Mesenchymal stem cell (in vitro differentiated cells and primary cell): ENCODE results near the gene KDM4B.
"Not testable (repeated sequence)": the region's sequence is repeated elsewhere in the genome, so short reads cannot be mapped to it uniquely, and the experiment has no call there.

Experiments used
- DNase-seq: peaks from one replicate; pipeline ENCODE4 v3.0.0-alpha.2; 2013
- H2AFZ ChIP-seq: one replicate; pipeline ENCODE4 v1.6.1; 2013; ENCODE audit warnings: low read depth, mild to moderate bottlenecking, control low read depth, inconsistent platforms, low read length, moderate library complexity
- H2AK5ac ChIP-seq: 2 replicates; pipeline ENCODE4 v1.6.1; 2013; ENCODE audit warnings: low read length, moderate library complexity, mild to moderate bottlenecking, inconsistent platforms; ENCODE audit not compliant: severe bottlenecking
- H2BK120ac ChIP-seq: one replicate; pipeline ENCODE4 v1.6.1; 2013; ENCODE audit warnings: low read depth, mild to moderate bottlenecking, inconsistent platforms, low read length, moderate library complexity
- H2BK12ac ChIP-seq, 2 experiments: one replicate each; pipeline ENCODE4 v1.6.1; 2013; ENCODE audit warnings: inconsistent platforms in 2 of 2, low read length in 2 of 2, mild to moderate bottlenecking in 2 of 2, moderate library complexity in 2 of 2, control low read depth in 1 of 2
- H2BK15ac ChIP-seq: one replicate; pipeline ENCODE4 v1.6.1; 2013; ENCODE audit warnings: mild to moderate bottlenecking, low read depth, inconsistent platforms; ENCODE audit not compliant: poor library complexity, severe bottlenecking
- H2BK5ac ChIP-seq: 2 replicates; pipeline ENCODE4 v1.6.1; 2013; ENCODE audit warnings: low read depth, mild to moderate bottlenecking, low read length, control low read depth, inconsistent platforms; ENCODE audit not compliant: poor library complexity, severe bottlenecking
- H3K14ac ChIP-seq, 2 experiments: one replicate each; pipeline ENCODE4 v1.6.1; 2013; ENCODE audit warnings: inconsistent platforms in 2 of 2, low read length in 2 of 2, control low read depth in 1 of 2, mild to moderate bottlenecking in 1 of 2, moderate library complexity in 1 of 2
- H3K18ac ChIP-seq, 2 experiments: one replicate each; pipeline ENCODE4 v1.6.1; 2013; ENCODE audit warnings: inconsistent platforms in 2 of 2, low read length in 2 of 2, control low read depth in 1 of 2, low read depth in 1 of 2, mild to moderate bottlenecking in 1 of 2
- H3K23ac ChIP-seq, 2 experiments: one replicate each; pipeline ENCODE4 v1.6.1; 2013; ENCODE audit warnings: inconsistent platforms in 2 of 2, low read length in 2 of 2, mild to moderate bottlenecking in 2 of 2, moderate library complexity in 2 of 2, control low read depth in 1 of 2
- H3K27ac ChIP-seq: 2 replicates; pipeline ENCODE4 v1.5.1; 2013; ENCODE audit warnings: mild to moderate bottlenecking, moderate library complexity, low read length, control low read depth, inconsistent platforms; ENCODE audit not compliant: poor library complexity, severe bottlenecking
- H3K27me3 ChIP-seq, 2 experiments: 2 replicates each; pipeline versions ENCODE4 v1.6.1 to v1.7.0; 2013; ENCODE audit warnings: low read length in 2 of 2, mild to moderate bottlenecking in 2 of 2, moderate library complexity in 2 of 2, control low read depth in 1 of 2, inconsistent platforms in 1 of 2; ENCODE audit not compliant: control insufficient read depth in 1 of 2, insufficient read depth in 1 of 2
- H3K36me3 ChIP-seq, 2 experiments: 2 replicates each; pipeline versions ENCODE4 v1.6.1 to v1.7.0; 2013; ENCODE audit warnings: low read length in 2 of 2, control low read depth in 1 of 2, inconsistent platforms in 1 of 2, low read depth in 1 of 2, mild to moderate bottlenecking in 1 of 2; ENCODE audit not compliant: insufficient read depth in 2 of 2, control insufficient read depth in 1 of 2
- H3K4ac ChIP-seq, 2 experiments: one replicate each; pipeline ENCODE4 v1.6.1; 2013; ENCODE audit warnings: inconsistent platforms in 2 of 2, low read length in 2 of 2, mild to moderate bottlenecking in 2 of 2, moderate library complexity in 2 of 2, control low read depth in 1 of 2, low read depth in 1 of 2
- H3K4me1 ChIP-seq: 2 replicates; pipeline ENCODE4 v1.6.1; 2013; ENCODE audit warnings: low read depth, low read length, control low read depth; ENCODE audit not compliant: control insufficient read depth, insufficient read depth
- H3K4me2 ChIP-seq: 2 replicates; pipeline ENCODE4 v1.6.1; 2013; ENCODE audit warnings: low read length, mild to moderate bottlenecking, inconsistent platforms; ENCODE audit not compliant: poor library complexity, severe bottlenecking
- H3K4me3 ChIP-seq, 2 experiments: 2 replicates each; pipeline versions ENCODE4 v1.5.1 to v1.7.0; 2013; ENCODE audit warnings: low read length in 2 of 2, mild to moderate bottlenecking in 2 of 2, control low read depth in 1 of 2, low read depth in 1 of 2; ENCODE audit not compliant: insufficient read depth in 1 of 2
- H3K79me1 ChIP-seq: replicated peaks from 2 replicates; pipeline ENCODE4 v1.6.1; 2013; ENCODE audit warnings: mild to moderate bottlenecking, control low read depth, low read length, inconsistent platforms; ENCODE audit not compliant: poor library complexity, severe bottlenecking
- H3K9ac ChIP-seq: 2 replicates; pipeline ENCODE4 v1.7.0; 2013; ENCODE audit warnings: mild to moderate bottlenecking, low read length, moderate library complexity
- H3K9me3 ChIP-seq: 2 replicates; pipeline ENCODE4 v1.7.0; 2013; ENCODE audit warnings: mild to moderate bottlenecking, low read length; ENCODE audit not compliant: control insufficient read depth
- H4K8ac ChIP-seq: one replicate; pipeline ENCODE4 v1.6.1; 2013; ENCODE audit warnings: inconsistent platforms, mild to moderate bottlenecking, low read length, moderate library complexity
- H4K91ac ChIP-seq: one replicate; pipeline ENCODE4 v1.6.1; 2013; ENCODE audit warnings: mild to moderate bottlenecking, low read length, inconsistent platforms
- WGBS: methylation state at CpG from one replicate; pipeline ENCODE4 v1.1.7; 2013; ENCODE audit warnings: mixed read lengths; 5-methylcytosine and 5-hydroxymethylcytosine counted together

Gene KDM4B

GRCh38 chr19:4954320-4955149 is 14.4 kb upstream of the KDM4B start:
- H2BK12ac ChIP-seq, H2AFZ ChIP-seq, H2BK5ac ChIP-seq, H3K18ac ChIP-seq, DNase-seq, H3K9ac ChIP-seq, H3K4me3 ChIP-seq, H3K14ac ChIP-seq, H4K91ac ChIP-seq, H3K4ac ChIP-seq, H2BK120ac ChIP-seq, H3K9me3 ChIP-seq, H3K27ac ChIP-seq, H4K8ac ChIP-seq, H3K23ac ChIP-seq, H3K27me3 ChIP-seq, H3K4me2 ChIP-seq, H2BK15ac ChIP-seq, H2AK5ac ChIP-seq: not testable (repeated sequence)
- Histone ChIP-seq H3K36me3 (peaks cover 48 to 69% of the 10 kb centered on the region in 2 experiments), H3K79me1 (peaks cover 17% of the 10 kb centered on the region), H3K4me1 (peaks cover 16% of the 10 kb centered on the region)
- 95% methylated on average over 33 of the region's 46 CpGs for WGBS

- peaks cover 18% of the 10 kb centered on the region for H3K4me1 ChIP-seq
- no peaks in the 10 kb centered on the region for H3K9me3 ChIP-seq
- WGBS = 96% methylated on average over 10 of the region's 10 CpGs
- no peak overlapping the region for H3K9ac ChIP-seq
- H4K91ac ChIP-seq = no peak overlapping the region
- no peak overlapping the region for H3K4me2 ChIP-seq
- H3K14ac ChIP-seq = no peak overlapping the region
- no peak overlapping the region for H3K18ac ChIP-seq
- no peak overlapping the region for H2AK5ac ChIP-seq
- no peak overlapping the region for H2BK12ac ChIP-seq
- H3K27me3 ChIP-seq = no peaks in the 10 kb centered on the region
- no peak overlapping the region for H2BK15ac ChIP-seq
- no peak for DNase-seq
- H2BK5ac ChIP-seq = no peak overlapping the region
- H3K23ac ChIP-seq = no peak overlapping the region
- H3K4me3 ChIP-seq = no peak overlapping the region
- H2BK120ac ChIP-seq = no peak overlapping the region
- H2AFZ ChIP-seq = no peak overlapping the region
- H3K79me1 ChIP-seq = peaks cover 19% of the 10 kb centered on the region
- no peak overlapping the region for H3K4ac ChIP-seq
- H3K36me3 ChIP-seq = peaks cover 52 to 70% of the 10 kb centered on the region in 2 experiments
- no peak overlapping the region for H4K8ac ChIP-seq
- H3K27ac ChIP-seq = no peak overlapping the region
Measured at GRCh38 chr19:4955274-4955673, 13.6 kb upstream of the KDM4B start.

- no peak overlapping the region for H4K91ac ChIP-seq
Measured at GRCh38 chr19:4957981-4958380, 10.9 kb upstream of the KDM4B start.

GRCh38 chr19:4962085-4962619 is 6.8 kb upstream of the KDM4B start:
- Histone ChIP-seq H3K4me2 (no peak overlapping the region), H3K36me3 (peaks cover 21 to 26% of the 10 kb centered on the region in 2 experiments), H3K4me3 (no peak overlapping the region), H3K18ac (no peak overlapping the region), H4K8ac (peak overlapping the region; percentile 37), H3K4ac (no peak overlapping the region), H2BK12ac (no peak overlapping the region), H2BK15ac (no peak overlapping the region), H3K79me1 (peaks cover 13% of the 10 kb centered on the region), H2AK5ac (peak overlapping the region; percentile 50), H3K4me1 (peaks cover 23% of the 10 kb centered on the region), H3K27ac (no peak overlapping the region), H2BK120ac (no peak overlapping the region), H2BK5ac (no peak overlapping the region), H3K27me3 (no peaks in the 10 kb centered on the region), H3K9me3 (no peaks in the 10 kb centered on the region), H3K23ac (no peak overlapping the region), H3K9ac (no peak overlapping the region), H4K91ac (no peak overlapping the region), H3K14ac (no peak overlapping the region), H2AFZ (no peak overlapping the region)
- WGBS = 99% methylated on average over 5 of the region's 7 CpGs
- no peak for DNase-seq

More at GRCh38 chr19:4957981-4958380, 10.9 kb upstream of the KDM4B start:
- no peak overlapping the region for H3K4me3 ChIP-seq
- H3K4me2 ChIP-seq = no peak overlapping the region
- no peak overlapping the region for H2BK15ac ChIP-seq
- peak overlapping the region; percentile 60 for H2AK5ac ChIP-seq
- H3K36me3 ChIP-seq = peaks cover 42 to 59% of the 10 kb centered on the region in 2 experiments
- no peak overlapping the region for H2BK12ac ChIP-seq
- H3K27ac ChIP-seq = no peak overlapping the region
- no peak overlapping the region for H3K18ac ChIP-seq
- H3K4me1 ChIP-seq = peaks cover 18% of the 10 kb centered on the region
- 95% methylated on average over 8 of the region's 8 CpGs for WGBS
- no peaks in the 10 kb centered on the region for H3K27me3 ChIP-seq
- no peak overlapping the region for H3K4ac ChIP-seq
- peaks cover 21% of the 10 kb centered on the region for H3K79me1 ChIP-seq
- no peak overlapping the region for H3K23ac ChIP-seq
- no peak overlapping the region for H2AFZ ChIP-seq
- H2BK120ac ChIP-seq = no peak overlapping the region
- H3K9me3 ChIP-seq = no peaks in the 10 kb centered on the region
- no peak overlapping the region for H4K8ac ChIP-seq
- H3K14ac ChIP-seq = no peak overlapping the region
- no peak overlapping the region for H3K9ac ChIP-seq
- H2BK5ac ChIP-seq = no peak overlapping the region
- no peak for DNase-seq
